Vagina (tissue), 2 donors: Measurements from ENCODE around the gene C1orf232. TPM values are rescaled to one million over a fixed set of nuclear protein-coding genes. Genes with fewer than 3 reads are reported as not detected.

Source experiments
- DNase-seq, 2 donors: peaks; one replicate each; pipeline ENCODE4 v3.0.0-alpha.2; 2017; ENCODE audit errors: extremely low spot score in 2 of 2
- H3K27ac ChIP-seq: fragments of 200-600 bp; sonication (generic); one replicate; pipeline ENCODE4 v1.5.1; 2019
- H3K27me3 ChIP-seq: fragments of 200-600 bp; sonication (generic); one replicate; pipeline ENCODE4 v1.5.1; 2019
- H3K36me3 ChIP-seq, 2 donors: fragments of 200-600 bp; sonication (generic); one replicate each; pipeline ENCODE4 v1.5.1; 2017 to 2019
- H3K4me1 ChIP-seq: fragments of 200-600 bp; sonication (generic); one replicate; pipeline ENCODE4 v1.5.1; 2019
- H3K4me3 ChIP-seq, 2 donors: fragments of 200-600 bp; sonication (generic); 1 replicate in 1 of 2; 2 replicates in 1 of 2; pipeline ENCODE4 v1.5.1; 2016 to 2019
- H3K9me3 ChIP-seq: fragments of 200-600 bp; sonication (generic); one replicate; pipeline ENCODE4 v1.5.1; 2019
- POLR2A ChIP-seq, 2 donors: fragments of 450-650 bp; IDR thresholded peaks; one replicate each; pipeline ENCODE4 v1.6.1; 2017; ENCODE audit warnings: antibody characterized with exemption in 2 of 2, mild to moderate bottlenecking in 2 of 2, moderate library complexity in 2 of 2
- POLR2AphosphoS5 ChIP-seq, 2 donors: sonication (generic); formaldehyde crosslinking; IDR thresholded peaks; one replicate each; pipeline ENCODE4 v1.9.0; 2017; ENCODE audit warnings: antibody characterized with exemption in 2 of 2, mild to moderate bottlenecking in 2 of 2, low read depth in 1 of 2; ENCODE audit not compliant: insufficient read depth in 1 of 2
- intact Hi-C: fragments of 100-400 bp; cut with DNase I; formaldehyde crosslinking; loops from one replicate; pipeline ENCODE4 v1.15.1; 2023
- total RNA-seq: library from RNA; depleted of rRNA; stranded (reverse); fragments of >200 nt; gene quantifications from one replicate; pipeline ENCODE4 v1.2.3, GENCODE V29; 2016
- TF ChIP-seq, protein P1 (sequence below), 3 experiments: fragments of 450-650 bp in 2 of 3; fragments of 200-600 bp in 1 of 3; sonication (generic) in 1 of 3; IDR thresholded peaks; one replicate each; pipeline ENCODE4 v1.5.1; 2017 to 2019; ENCODE audit warnings: antibody characterized with exemption in 3 of 3, mild to moderate bottlenecking in 2 of 3, moderate library complexity in 2 of 3

C1orf232 gene
- total RNA-seq, 1 donor from 2014 or later = not detected

DNA sequence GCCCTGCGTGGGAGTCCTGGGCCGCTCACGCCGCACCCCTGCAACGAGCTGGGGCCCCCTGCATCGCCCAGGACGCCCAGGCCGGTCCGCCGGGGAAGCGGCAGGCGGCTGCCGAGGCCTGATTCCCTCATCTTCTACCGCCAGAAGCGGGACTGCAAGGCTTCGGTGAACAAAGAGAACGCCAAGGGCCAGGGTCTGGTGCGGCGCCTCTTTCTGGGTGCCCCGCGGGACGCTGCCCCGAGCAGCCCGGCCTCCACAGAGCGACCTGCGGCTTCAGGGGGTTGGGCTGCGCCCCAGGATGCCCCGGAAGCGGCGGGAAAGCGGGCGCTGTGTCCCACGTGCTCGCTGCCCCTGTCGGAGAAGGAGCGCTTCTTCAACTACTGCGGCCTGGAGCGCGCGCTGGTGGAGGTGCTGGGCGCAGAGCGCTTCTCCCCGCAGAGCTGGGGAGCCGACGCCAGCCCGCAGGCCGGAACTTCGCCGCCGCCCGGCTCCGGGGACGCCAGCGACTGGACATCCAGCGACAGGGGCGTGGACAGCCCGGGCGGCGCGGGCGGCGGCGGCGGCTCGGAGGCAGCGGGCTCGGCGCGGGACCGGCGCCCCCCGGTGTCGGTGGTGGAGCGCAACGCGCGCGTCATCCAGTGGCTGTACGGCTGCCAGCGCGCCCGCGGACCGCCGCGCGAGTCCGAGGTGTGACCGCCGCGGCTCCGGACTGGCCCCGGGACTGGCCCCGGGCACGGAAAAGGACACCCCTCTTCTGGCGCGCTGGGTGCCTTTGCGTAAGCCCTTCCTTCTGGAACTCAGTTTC is 7.1 kb downstream of the C1orf232 start:
- peak overlapping the region; percentile 10 for H3K27ac ChIP-seq
- no peaks in the 10 kb centered on the region for H3K9me3 ChIP-seq
- H3K4me3 ChIP-seq = peak overlapping the region; percentile 41 to 50
- peaks cover 14% of the 10 kb centered on the region for H3K4me1 ChIP-seq
- no peak for DNase-seq
- no peaks in the 10 kb centered on the region for H3K36me3 ChIP-seq
- TF ChIP-seq POLR2AphosphoS5 (IDR thresholded peaks at IDR 0.05; ENCODE audit: insufficient read depth in 1 of 2, low read depth in 1 of 2) (peak in 1 of 2 donors; percentile 22), POLR2A (IDR thresholded peaks at IDR 0.05) (no peak)
- intact Hi-C loops = loop anchor here (5.0 to 10.0 kb wide), 2 partner anchors 49 to 127 kb away; partner anchors contain the start of gene PDIK1L
- H3K27me3 ChIP-seq = peaks cover 4% of the 10 kb centered on the region

DNA sequence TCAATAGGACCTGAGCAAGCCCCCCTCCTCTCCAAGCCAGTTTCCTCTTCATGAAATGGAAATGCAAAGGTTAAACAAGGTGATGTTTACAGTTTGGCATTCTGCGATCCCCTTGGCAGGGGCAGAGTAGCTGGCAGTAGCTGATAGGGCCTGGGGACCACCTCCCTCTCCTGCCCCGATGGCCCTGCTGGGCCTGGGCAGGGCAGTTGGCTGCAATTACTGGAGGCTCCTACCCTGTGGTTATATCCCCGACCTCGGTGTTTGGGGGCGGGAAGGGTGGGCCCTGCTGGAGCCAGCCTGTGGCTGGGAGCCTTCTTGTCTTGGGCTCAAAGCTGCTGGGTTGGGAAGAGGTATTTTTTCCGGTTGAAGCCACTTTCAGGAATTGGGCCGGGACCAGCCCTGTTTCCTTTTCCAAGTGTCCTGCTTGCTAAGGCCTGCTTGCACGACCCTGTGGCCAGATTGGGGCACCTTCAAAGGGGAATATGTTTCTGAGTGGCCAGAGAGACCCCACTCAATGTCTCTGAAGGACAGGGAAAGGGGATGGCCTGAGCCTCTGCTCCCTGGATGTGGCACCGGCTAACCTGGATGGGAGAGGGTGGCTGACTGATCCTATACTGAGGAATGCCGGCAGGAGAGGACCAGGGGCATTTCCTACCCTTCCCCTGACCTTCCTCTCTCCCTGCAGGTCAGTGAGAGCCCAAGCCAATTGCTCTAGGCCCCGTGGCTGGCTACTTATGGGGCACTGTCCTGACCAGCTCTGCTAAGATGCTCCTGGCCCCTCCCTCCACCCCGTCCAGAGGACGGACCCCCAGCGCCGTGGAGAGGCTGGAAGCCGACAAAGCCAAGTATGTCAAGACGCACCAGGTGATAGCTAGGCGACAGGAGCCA is 8.0 kb downstream of the C1orf232 start:
- peaks cover 7% of the 10 kb centered on the region for H3K27me3 ChIP-seq

DNA sequence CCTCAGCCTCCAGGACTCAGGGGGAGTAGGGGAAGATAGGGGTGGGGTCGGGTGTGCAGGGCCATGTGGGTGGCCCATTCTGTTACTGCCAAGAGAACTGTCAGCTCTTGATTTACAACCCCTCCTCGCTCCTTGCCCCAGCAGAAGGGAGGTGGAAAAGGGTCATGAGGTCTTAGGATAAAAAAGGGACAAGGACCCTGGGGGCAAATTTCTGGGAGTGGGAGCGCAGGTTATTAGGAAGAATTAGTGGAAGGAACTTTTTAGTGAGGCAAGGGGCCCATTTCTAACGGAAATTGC is 9.1 kb downstream of the C1orf232 start:
- intact Hi-C loops = loop anchor here (5.0 to 10.0 kb wide), 2 partner anchors 47 to 125 kb away; partner anchors contain the start of gene PDIK1L
- no peaks in the 10 kb centered on the region for H3K9me3 ChIP-seq
- peaks cover 14% of the 10 kb centered on the region for H3K4me1 ChIP-seq
- H3K36me3 ChIP-seq = no peaks in the 10 kb centered on the region
- no peak for DNase-seq
- peaks cover 7% of the 10 kb centered on the region for H3K27me3 ChIP-seq
- H3K4me3 ChIP-seq = peak overlapping the region; percentile 19 to 41
- TF ChIP-seq POLR2AphosphoS5 (IDR thresholded peaks at IDR 0.05; ENCODE audit: insufficient read depth in 1 of 2, low read depth in 1 of 2) (no peak), POLR2A (IDR thresholded peaks at IDR 0.05) (no peak)
- TF ChIP-seq, protein P1, sequence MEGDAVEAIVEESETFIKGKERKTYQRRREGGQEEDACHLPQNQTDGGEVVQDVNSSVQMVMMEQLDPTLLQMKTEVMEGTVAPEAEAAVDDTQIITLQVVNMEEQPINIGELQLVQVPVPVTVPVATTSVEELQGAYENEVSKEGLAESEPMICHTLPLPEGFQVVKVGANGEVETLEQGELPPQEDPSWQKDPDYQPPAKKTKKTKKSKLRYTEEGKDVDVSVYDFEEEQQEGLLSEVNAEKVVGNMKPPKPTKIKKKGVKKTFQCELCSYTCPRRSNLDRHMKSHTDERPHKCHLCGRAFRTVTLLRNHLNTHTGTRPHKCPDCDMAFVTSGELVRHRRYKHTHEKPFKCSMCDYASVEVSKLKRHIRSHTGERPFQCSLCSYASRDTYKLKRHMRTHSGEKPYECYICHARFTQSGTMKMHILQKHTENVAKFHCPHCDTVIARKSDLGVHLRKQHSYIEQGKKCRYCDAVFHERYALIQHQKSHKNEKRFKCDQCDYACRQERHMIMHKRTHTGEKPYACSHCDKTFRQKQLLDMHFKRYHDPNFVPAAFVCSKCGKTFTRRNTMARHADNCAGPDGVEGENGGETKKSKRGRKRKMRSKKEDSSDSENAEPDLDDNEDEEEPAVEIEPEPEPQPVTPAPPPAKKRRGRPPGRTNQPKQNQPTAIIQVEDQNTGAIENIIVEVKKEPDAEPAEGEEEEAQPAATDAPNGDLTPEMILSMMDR (IDR thresholded peaks at IDR 0.05) = no peak
- H3K27ac ChIP-seq = peak overlapping the region; percentile 34

More for the DNA sequence above, 8.0 kb downstream of the C1orf232 start:
- Histone ChIP-seq H3K36me3 (no peaks in the 10 kb centered on the region), H3K9me3 (no peaks in the 10 kb centered on the region), H3K4me1 (peaks cover 14% of the 10 kb centered on the region), H3K4me3 (peak overlapping the region; percentile 41 to 50), H3K27ac (peak overlapping the region; percentile 10)
- DNase-seq = no peak
- TF ChIP-seq POLR2AphosphoS5 (IDR thresholded peaks at IDR 0.05; ENCODE audit: insufficient read depth in 1 of 2, low read depth in 1 of 2) (no peak), POLR2A (IDR thresholded peaks at IDR 0.05) (no peak)
- TF ChIP-seq, protein P1 (IDR thresholded peaks at IDR 0.05) = no peak
- intact Hi-C loops = loop anchor here (5.0 to 10.0 kb wide), 2 partner anchors 48 to 126 kb away; partner anchors contain the start of gene PDIK1L

DNA sequence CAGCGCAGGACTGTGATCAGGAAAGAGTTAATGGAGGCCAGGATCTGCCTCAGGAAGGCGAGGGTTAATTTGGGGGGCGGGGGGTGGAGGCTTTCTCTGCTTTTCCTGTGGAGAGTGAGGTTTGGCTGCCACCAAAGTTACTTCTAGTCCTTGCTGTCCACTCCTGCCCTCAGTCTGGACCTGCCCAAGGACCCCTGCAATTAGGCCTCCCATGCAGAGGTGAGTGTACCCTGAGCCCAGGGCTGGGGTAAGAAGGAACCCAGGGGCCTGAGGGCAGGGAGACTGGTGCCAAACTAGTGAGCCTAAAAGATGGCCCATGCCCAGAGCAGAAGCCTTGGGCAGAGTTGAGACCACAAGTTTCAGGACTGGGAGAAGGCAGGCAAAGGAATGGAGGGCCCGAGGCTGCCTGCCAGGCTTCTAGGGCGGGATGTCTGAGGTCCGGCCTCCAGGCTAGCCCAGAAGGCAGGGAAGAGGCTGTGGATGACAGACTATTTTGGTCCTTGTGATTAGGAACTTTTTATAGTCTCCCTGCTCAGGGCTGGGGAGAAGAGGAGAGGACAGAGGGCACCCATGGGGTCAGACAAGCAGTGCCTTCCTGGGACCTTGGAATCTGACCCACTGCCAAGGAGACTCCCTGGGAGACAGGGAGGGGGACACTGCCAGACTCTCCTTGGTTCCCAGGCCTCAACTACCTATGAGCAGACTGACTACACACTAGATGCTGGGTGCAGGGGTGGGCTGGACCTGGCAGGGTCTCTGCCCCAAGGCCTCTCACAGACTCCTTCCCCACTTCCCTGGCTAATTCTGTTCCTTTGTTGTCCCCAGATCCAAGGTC is 9.6 kb downstream of the C1orf232 start, which contains the start of gene FAM110D:
FAM110D (plus strand) TSS at position 172 of the 835 bp plus-strand sequence. CDS start 2,213 bp downstream, outside the sequence.
- H3K4me1 ChIP-seq = peaks cover 14% of the 10 kb centered on the region
- intact Hi-C loops = no loop called here

More for the DNA sequence above, 9.6 kb downstream of the C1orf232 start, which contains the start of gene FAM110D:
- no peak for TF ChIP-seq POLR2AphosphoS5 (IDR thresholded peaks at IDR 0.05; ENCODE audit: insufficient read depth in 1 of 2, low read depth in 1 of 2)
- TF ChIP-seq POLR2A (IDR thresholded peaks at IDR 0.05) = no peak
- TF ChIP-seq, protein P1 (IDR thresholded peaks at IDR 0.05) = no peak
- DNase-seq = no peak
- no peaks in the 10 kb centered on the region for H3K36me3 ChIP-seq
- H3K4me3 ChIP-seq = peak within 1 kb of the TSS; percentile 19 to 41
- H3K9me3 ChIP-seq = no peaks in the 10 kb centered on the region
- peaks cover 7% of the 10 kb centered on the region for H3K27me3 ChIP-seq
- peak within 1 kb of the TSS; percentile 34 for H3K27ac ChIP-seq
